ENCODE measurements around the gene SLC26A2. TPM values are rescaled to one million over a fixed set of nuclear protein-coding genes. Genes with fewer than 3 reads are reported as not detected.
"Not testable (repeated sequence)": the region's sequence is repeated elsewhere in the genome, so short reads cannot be mapped to it uniquely, and the experiment has no call there.

The SLC26A2 gene
- polyA plus RNA-seq, 3 donors from 2014 or later, result 2.4 to 3.6 (median 2.4) TPM

DNA sequence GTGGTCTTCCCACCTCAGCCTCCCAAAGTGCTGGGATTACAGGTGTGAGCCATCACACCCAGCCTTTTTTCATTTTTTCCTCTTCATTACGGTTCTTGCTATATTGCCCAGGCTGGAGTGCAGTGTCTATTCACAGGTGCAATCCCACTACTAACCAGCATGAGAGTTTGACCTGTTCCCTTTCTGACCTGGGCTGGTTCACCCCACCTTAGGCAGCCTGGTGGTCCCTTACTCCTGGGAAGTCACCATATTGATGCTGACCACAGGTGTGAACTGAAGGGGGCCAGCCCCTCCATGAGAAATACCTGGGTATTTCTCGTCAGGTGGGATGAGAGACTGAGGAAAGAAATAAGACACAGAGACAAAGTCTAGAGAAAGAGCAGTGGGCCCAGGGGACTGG lies 18.4 kb upstream of the SLC26A2 start:
- Mint-ChIP-seq H3K36me3 (no peaks in the 10 kb centered on the region), H3K27me3 (ENCODE audit: low read depth in 3 of 3) (peaks cover 0 to 2% (median 0%) of the 10 kb centered on the region in 3 donors), H3K27ac (no peak overlapping the region), H3K9me3 (no peaks in the 10 kb centered on the region), H3K4me3 (no peak overlapping the region), H3K4me1 (no peaks in the 10 kb centered on the region)
- DNase-seq, result no peak

DNA sequence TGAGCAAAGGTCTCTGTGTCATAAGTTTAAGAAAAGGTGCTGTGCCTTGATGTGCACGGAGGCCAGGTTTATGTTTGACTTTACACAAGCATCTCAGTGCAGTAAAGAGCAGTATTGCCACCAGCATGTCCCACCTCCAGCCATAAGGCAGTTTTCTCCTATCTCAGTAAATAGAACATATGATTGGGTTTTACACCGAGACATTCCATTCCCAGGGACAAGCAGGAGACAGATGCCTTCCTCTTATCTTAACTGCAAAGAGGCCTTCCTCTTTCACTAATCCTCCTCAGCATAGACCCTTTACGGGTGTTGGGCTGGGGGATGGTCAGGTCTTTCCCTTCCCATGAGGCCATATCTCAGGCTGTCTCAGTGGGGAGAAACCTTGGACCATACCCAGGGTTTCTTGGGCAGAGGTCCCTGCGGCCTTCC lies 17.8 kb upstream of the SLC26A2 start:
- H3K9me3 Mint-ChIP-seq; H3K4me1 Mint-ChIP-seq; H3K27me3 Mint-ChIP-seq (ENCODE audit: low read depth in 3 of 3); H3K36me3 Mint-ChIP-seq; H3K4me3 Mint-ChIP-seq; DNase-seq; H3K27ac Mint-ChIP-seq: not testable (repeated sequence)

DNA sequence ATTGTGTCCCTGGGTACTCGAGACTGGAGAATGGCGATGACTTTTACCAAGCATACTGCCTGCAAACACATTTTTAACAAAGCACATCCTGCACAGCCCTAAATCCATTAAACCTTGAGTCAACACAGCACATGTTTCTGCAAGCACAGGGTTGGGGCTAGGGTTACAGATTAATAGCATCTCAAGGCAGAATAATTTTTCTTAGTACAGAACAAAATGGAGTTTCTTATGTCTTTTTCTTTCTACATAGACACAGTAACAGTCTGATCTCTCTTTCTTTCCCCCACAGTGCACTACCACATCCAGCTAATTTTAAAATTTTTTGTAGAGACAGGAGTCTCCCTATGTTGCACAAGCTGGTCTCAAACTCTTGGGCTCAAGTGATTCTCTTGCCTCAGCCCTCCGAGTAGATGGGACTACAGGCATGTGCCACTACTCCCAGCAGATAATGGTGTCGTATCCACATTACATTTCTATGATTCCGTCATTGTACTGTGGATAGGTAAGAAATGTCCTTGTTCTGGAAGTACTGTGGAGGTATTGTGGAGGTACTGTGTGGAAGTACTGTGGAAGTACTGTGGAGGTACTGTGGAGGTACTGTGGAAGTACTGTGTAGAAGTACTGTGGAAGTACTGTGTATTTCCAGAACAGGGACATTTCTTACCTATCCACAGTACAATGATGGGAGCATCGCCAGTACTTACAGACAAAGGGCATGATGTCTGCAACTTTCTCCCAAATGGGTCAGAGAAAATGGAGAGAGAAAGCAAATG lies 17.2 kb upstream of the SLC26A2 start:
- not testable (repeated sequence) for H3K4me3 Mint-ChIP-seq; DNase-seq; H3K27ac Mint-ChIP-seq; H3K36me3 Mint-ChIP-seq; H3K9me3 Mint-ChIP-seq; H3K4me1 Mint-ChIP-seq; H3K27me3 Mint-ChIP-seq (ENCODE audit: low read depth in 3 of 3)

DNA sequence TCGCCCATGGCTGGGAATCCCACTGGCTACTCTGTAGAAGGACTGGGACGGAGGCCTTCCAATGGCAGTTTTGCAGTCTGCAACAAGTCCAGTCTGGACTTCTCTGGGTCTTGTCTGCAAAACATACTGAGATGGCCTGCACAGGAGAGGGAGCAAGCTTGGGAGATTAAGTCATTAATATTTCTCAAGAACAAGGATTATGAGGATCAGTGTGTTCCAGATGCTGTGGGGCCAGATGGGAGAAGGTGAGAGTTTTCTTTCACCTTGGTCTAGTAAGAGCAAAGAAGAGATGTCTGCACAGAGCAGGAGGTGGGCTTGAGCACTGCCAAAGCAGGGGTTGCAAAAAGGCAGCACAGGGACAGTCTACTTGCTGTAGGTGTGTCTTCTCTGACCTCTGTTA lies 15.9 kb upstream of the SLC26A2 start, which contains the start of gene PDE6A:
TSS of gene PDE6A (minus strand) at position 128 of the 400 bp plus-strand sequence. CDS start at position 8, 120 bp downstream.
- peaks cover 0 to 4% (median 2%) of the 10 kb centered on the region in 3 donors for H3K27me3 Mint-ChIP-seq (ENCODE audit: low read depth in 3 of 3)
- H3K4me3 Mint-ChIP-seq, result no peak within 1 kb of the TSS
- no peaks in the 10 kb centered on the region for H3K36me3 Mint-ChIP-seq
- no peak for DNase-seq
- no peaks in the 10 kb centered on the region for H3K9me3 Mint-ChIP-seq
- no peaks in the 10 kb centered on the region for H3K4me1 Mint-ChIP-seq
- no peak within 1 kb of the TSS for H3K27ac Mint-ChIP-seq

DNA sequence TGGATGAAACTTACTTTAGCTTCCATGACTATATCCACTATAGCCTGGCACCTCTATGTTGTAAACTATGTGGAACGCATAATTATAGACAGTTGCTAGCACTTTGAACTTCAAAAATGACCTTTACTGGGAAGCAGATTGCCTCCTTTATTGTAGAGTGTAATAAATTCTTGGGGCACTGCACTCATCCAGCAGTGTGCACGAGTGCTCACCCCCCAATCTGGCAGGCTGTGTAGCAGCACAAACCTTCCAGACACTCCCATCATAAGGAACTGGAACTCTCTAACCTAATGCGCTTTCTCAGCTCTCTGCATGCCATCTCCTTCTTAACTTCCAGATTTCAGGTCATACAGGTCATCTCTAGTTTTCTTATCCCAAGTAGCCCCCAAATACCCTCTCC lies 14.4 kb upstream of the SLC26A2 start:
- H3K36me3 Mint-ChIP-seq, result no peaks in the 10 kb centered on the region
- no peak overlapping the region for H3K27ac Mint-ChIP-seq
- no peak overlapping the region for H3K4me3 Mint-ChIP-seq
- peaks cover 2 to 7% (median 5%) of the 10 kb centered on the region in 3 donors for H3K27me3 Mint-ChIP-seq (ENCODE audit: low read depth in 3 of 3)
- H3K4me1 Mint-ChIP-seq, result no peaks in the 10 kb centered on the region
- no peak for DNase-seq
- no peaks in the 10 kb centered on the region for H3K9me3 Mint-ChIP-seq

DNA sequence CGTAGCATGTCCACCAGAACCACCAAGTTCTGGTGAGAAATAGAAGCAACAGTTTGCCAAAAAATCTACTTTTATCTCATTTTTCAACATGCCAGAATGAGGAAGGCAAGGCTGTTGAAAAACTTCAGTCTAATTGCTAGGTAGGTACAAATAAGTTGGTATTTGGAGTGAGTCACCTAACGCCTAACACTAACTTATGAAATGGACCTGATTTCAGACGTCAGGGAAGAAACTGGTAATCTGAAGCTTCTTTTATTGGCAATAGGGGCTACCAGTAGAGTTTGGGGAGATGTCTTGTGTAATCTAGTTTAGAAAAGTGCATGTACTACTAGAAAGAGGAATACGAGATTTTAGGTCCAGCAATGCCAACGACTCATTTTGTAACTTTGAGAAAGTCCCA lies 11.6 kb upstream of the SLC26A2 start:
- DNase-seq, result no peak
- Mint-ChIP-seq H3K4me3 (no peak overlapping the region), H3K36me3 (no peaks in the 10 kb centered on the region), H3K4me1 (no peaks in the 10 kb centered on the region), H3K9me3 (no peaks in the 10 kb centered on the region), H3K27ac (no peak overlapping the region), H3K27me3 (ENCODE audit: low read depth in 3 of 3) (peaks cover 4 to 10% (median 7%) of the 10 kb centered on the region in 3 donors)

DNA sequence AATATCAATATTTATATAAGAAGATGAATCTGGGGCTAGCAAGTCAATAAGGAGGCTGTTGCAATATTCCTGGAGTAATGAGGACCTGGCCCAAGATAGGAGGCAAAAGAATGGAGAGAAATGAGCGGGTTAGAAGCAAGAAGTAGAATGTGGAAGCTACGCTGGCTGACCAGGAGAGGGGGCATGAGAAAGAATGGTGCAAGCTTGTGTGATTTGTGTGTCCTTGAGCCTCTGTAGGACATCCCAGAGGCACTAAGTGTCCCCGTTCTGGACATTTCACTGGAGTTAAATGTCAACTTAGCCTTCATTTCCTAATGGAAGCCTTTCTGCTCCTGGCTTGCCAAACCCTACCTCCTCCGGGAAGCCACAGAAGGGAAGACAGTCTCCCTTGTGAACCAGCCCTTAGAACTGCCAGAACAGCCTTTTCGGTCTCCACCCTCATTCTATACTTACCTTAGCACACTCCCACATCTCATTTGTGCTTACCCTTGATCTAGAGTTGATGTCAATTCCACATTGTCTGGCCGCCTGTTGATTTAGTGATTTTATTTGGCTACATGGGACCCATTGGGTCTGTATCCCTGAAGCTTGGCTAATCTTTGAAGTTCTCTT lies 9.3 kb upstream of the SLC26A2 start:
- no peak for DNase-seq
- Mint-ChIP-seq H3K4me1 (no peaks in the 10 kb centered on the region), H3K27me3 (ENCODE audit: low read depth in 3 of 3) (peaks cover 4 to 10% (median 9%) of the 10 kb centered on the region in 3 donors), H3K36me3 (no peaks in the 10 kb centered on the region), H3K27ac (no peak overlapping the region), H3K4me3 (no peak overlapping the region), H3K9me3 (no peaks in the 10 kb centered on the region)

DNA sequence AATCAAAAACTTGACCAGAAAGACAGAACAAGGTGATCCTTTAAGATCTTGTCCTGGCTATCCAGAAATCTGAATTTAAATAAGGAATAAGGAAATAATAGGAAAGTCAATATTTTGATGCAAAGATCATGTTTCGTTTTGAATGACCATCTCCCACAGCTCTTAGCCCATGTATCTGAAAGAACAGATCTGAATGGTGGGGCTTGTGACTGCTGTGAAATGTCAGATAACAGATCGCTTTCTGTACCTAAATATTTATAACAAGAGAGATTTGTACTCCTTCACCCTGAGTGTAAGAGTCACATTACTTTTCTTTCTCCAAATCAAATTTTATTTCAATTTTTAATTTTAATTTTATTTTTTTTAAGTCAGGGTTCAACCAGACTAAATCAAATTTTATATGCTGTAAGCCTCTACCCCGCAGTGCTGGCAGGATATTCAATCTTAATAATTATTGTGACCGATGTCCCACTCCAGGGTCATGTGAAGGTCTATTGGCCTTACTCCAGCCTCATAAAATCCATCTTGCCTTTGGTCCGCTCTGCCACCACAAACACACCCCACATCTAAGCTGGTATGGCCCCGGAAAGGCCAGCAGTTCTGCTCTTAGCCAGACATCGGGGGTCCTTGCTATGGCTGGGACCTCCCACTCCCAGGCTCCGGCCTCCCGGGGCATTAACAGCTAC lies 7.0 kb upstream of the SLC26A2 start:
- peaks cover 4 to 10% (median 5%) of the 10 kb centered on the region in 3 donors for H3K27me3 Mint-ChIP-seq (ENCODE audit: low read depth in 3 of 3)
- no peak overlapping the region for H3K27ac Mint-ChIP-seq
- DNase-seq, result no peak
- H3K4me3 Mint-ChIP-seq, result no peak overlapping the region
- no peaks in the 10 kb centered on the region for H3K36me3 Mint-ChIP-seq
- no peaks in the 10 kb centered on the region for H3K4me1 Mint-ChIP-seq
- H3K9me3 Mint-ChIP-seq, result no peaks in the 10 kb centered on the region

DNA sequence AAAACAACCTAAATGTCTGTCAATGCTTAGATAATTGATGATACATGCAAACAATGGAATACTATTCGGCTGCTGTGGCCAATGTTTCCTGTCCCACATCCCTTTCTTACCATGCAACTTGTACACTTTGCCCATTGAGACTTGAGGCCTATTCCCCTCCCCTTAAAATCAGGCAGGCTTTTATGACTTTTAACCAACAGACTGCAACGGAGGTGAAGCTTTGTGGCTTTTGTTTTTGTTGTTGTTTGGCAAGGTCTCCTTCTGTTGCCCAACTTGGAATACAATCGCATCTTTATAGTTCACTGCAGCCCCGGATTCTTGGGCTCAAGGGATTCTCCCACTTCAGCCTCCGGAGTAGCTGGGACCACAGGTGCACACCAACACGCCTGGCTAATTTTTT lies 5.8 kb upstream of the SLC26A2 start:
- no peak for DNase-seq
- H3K4me1 Mint-ChIP-seq, result peaks cover 7 to 10% of the 10 kb centered on the region in 2 donors
- H3K4me3 Mint-ChIP-seq, result no peak overlapping the region
- H3K27me3 Mint-ChIP-seq (ENCODE audit: low read depth in 3 of 3), result peaks cover 4 to 10% (median 4%) of the 10 kb centered on the region in 3 donors
- H3K27ac Mint-ChIP-seq, result no peak overlapping the region
- no peaks in the 10 kb centered on the region for H3K36me3 Mint-ChIP-seq
- no peaks in the 10 kb centered on the region for H3K9me3 Mint-ChIP-seq

DNA sequence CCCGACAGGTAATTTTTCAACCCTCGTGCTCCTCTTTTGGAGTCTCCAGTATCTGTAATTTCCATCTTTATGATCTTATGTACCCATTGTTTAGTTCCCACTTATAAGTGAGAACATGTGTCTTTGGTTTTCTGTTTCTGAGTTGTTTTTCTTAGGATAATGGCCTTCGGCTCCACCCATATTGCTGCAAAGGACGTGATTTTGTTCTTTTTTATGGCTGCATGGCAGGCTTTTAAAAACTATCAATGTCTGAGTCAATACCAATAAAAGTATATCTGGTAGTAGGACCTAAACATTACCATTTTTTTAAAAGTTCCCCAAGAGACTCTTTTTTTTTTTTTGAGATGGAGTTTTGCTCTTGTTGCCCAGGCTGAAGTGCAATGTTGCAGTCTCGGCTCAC lies 3.9 kb upstream of the SLC26A2 start:
- Mint-ChIP-seq H3K4me3 (no peak overlapping the region), H3K27ac (no peak overlapping the region), H3K36me3 (no peaks in the 10 kb centered on the region), H3K27me3 (ENCODE audit: low read depth in 3 of 3) (peaks cover 2 to 5% (median 4%) of the 10 kb centered on the region in 3 donors), H3K9me3 (no peaks in the 10 kb centered on the region), H3K4me1 (peaks cover 21 to 27% of the 10 kb centered on the region in 2 donors)
- no peak for DNase-seq

DNA sequence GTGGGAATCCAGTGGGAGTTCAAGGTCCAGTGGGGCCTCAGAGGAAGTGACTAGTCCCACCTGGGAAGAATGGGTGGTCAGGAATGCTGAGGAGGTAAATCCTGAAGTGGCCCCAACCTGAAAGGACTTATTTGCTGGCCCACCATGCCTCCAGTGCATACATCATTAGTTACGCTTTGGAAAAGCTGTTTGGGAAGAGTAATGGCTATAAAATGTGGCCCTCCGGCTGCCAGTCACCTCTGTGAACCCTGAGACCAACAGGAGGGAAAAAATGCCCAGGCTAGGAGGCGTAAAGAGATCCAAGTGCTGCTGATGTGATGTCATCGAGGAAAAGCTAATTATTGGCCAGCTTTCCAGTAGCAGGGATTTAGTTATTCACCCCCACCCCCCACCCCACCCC lies 2.7 kb upstream of the SLC26A2 start:
- Mint-ChIP-seq H3K4me1 (peaks cover 21 to 39% of the 10 kb centered on the region in 2 donors), H3K27me3 (ENCODE audit: low read depth in 3 of 3) (peaks cover 0 to 4% (median 2%) of the 10 kb centered on the region in 3 donors), H3K27ac (no peak overlapping the region), H3K4me3 (no peak overlapping the region), H3K36me3 (peaks cover 0 to 4% (median 3%) of the 10 kb centered on the region in 3 donors), H3K9me3 (no peaks in the 10 kb centered on the region)
- DNase-seq, result no peak

DNA sequence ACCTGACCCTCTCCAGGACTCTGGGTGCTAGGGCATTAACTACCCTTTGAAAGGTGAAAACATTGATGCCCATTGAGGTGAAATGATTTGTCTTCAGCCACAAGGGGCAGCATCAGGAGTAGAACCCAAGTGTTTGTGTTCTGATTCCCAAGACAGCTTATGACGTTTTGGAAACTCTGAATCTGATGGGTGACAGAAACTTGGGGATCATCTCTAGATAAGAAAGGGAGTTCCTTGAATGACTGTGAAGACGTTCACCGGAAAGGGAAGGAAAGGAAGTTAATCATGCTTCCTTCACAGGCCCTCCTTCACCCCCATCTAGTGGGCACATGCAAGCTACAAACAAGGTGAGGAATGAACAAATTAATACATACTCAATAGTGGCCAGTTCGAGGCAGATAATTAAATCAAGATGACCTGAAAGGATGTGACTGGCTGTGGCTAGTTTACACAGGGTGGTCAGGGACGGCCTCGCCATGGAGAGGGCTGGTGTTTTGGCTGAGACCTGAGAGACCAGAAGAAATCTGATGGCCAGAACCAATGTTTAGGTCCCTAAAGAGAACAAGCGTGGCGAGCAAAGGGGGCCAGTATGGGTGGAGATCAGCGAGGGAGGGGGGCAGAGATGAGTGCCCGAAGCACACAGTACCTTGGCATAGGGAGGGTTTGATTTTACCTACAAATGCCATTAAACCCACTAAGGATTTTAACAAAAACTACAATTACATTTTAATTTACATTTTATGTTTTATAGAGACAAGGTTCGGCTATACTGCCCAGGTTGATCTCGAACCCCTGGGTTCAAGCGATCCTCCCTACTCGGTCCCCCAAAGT lies 937 bp upstream of the SLC26A2 start:
- peak; percentile 31 to 43 (median 36) for DNase-seq
- Mint-ChIP-seq H3K36me3 (peaks cover 0 to 4% (median 4%) of the 10 kb centered on the region in 3 donors), H3K4me3 (peak overlapping the region; percentile 91 to 97 (median 92)), H3K27me3 (ENCODE audit: low read depth in 3 of 3) (peaks cover 0 to 4% (median 2%) of the 10 kb centered on the region in 3 donors), H3K27ac (peak overlapping the region; percentile 86 to 97 (median 94)), H3K9me3 (no peaks in the 10 kb centered on the region), H3K4me1 (peaks cover 21 to 40% of the 10 kb centered on the region in 2 donors)

DNA sequence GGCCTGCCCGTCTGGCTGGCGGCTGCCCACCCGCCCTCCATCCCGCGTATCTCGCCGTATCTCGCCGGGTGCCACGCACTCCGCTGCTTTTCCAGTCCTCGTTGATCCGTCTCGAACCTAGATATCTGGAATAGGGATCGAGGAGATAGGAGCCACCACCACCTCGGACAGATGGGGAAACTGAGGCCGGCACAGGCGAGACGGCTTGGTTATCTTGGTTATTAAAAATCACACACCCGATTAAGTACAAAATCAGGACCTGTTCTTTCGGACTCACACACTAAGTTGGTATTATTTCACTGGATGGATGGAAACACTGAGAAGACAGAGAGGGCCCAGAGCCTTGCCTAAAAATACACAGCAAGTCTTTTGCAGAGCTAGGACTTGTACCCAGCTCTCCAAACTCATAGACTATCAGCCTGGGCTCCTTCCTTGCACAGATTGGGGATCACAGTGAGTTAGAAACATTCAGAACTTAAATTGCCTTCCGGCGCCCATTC lies 678 bp downstream of the SLC26A2 start:
- H3K4me1 Mint-ChIP-seq, result peaks cover 21 to 40% of the 10 kb centered on the region in 2 donors
- peaks cover 0 to 4% (median 0%) of the 10 kb centered on the region in 3 donors for H3K27me3 Mint-ChIP-seq (ENCODE audit: low read depth in 3 of 3)
- peak in 1 of 3 donors; percentile 2 for DNase-seq
- peak overlapping the region; percentile 91 to 97 (median 92) for H3K4me3 Mint-ChIP-seq
- H3K27ac Mint-ChIP-seq, result peak overlapping the region; percentile 68 to 91 (median 74)
- no peaks in the 10 kb centered on the region for H3K9me3 Mint-ChIP-seq
- H3K36me3 Mint-ChIP-seq, result peaks cover 0 to 4% (median 4%) of the 10 kb centered on the region in 3 donors
